K562 (cell line): ENCODE data around the gene MDM4. TPM values are rescaled to one million over a fixed set of nuclear protein-coding genes. Genes with fewer than 3 reads are reported as not detected.
A peak's percentile ranks its signal among the peaks of the same experiment; 100 is the strongest.

Experiments
- ADNP ChIP-seq: fragments of 200-800 bp; sonication (Bioruptor generic); IDR thresholded peaks from 2 replicates; pipeline ENCODE4 v1.6.1; 2016; ENCODE audit warnings: missing genetic modification characterization, missing compliant biosample characterization
- ARID1B ChIP-seq: fragments of 450-650 bp; IDR thresholded peaks from 2 replicates; pipeline ENCODE4 v1.6.1; 2016; ENCODE audit warnings: antibody characterized with exemption, mild to moderate bottlenecking, inconsistent platforms
- BRD9 ChIP-seq: fragments of 450-650 bp; IDR thresholded peaks from 2 replicates; pipeline ENCODE4 v1.6.1; 2018; ENCODE audit warnings: low read depth; ENCODE audit not compliant: partially characterized antibody
- CREBBP ChIP-seq: IDR thresholded peaks from one replicate; pipeline ENCODE4 v1.6.1; 2012; ENCODE audit warnings: low read depth, mild to moderate bottlenecking, control low read depth, inconsistent platforms, low read length
- DNMT1 ChIP-seq: fragments of 450-650 bp; IDR thresholded peaks from 2 replicates; pipeline ENCODE4 v1.6.1; 2016; ENCODE audit warnings: antibody characterized with exemption, mild to moderate bottlenecking
- E2F8 ChIP-seq: fragments of 450-650 bp; IDR thresholded peaks from 2 replicates; pipeline ENCODE4 v1.7.1; 2018; ENCODE audit warnings: mild to moderate bottlenecking, low read depth; ENCODE audit not compliant: partially characterized antibody
- FOXJ3 ChIP-seq: sonication (generic); formaldehyde crosslinking; IDR thresholded peaks from 2 replicates; pipeline ENCODE4 v1.4.0; 2020; ENCODE audit warnings: mild to moderate bottlenecking, missing genetic modification reagents
- HCFC1 ChIP-seq: IDR thresholded peaks from 2 replicates; pipeline ENCODE4 v1.6.1; 2012; ENCODE audit warnings: low read depth, low read length, improper control_type of control experiment
- HDAC2 ChIP-seq: fragments of 450-650 bp; IDR thresholded peaks from 2 replicates; pipeline ENCODE4 v1.6.1; 2016; ENCODE audit warnings: mild to moderate bottlenecking
- IFI16 ChIP-seq: fragments of 250-450 bp; sonication (Bioruptor Pico); IDR thresholded peaks from 2 replicates; pipeline ENCODE4 v2.1.2; 2022; ENCODE audit warnings: mild to moderate bottlenecking, inconsistent platforms
- ILF3 ChIP-seq: fragments of 450-650 bp; IDR thresholded peaks from 2 replicates; pipeline ENCODE4 v1.6.1; 2018; ENCODE audit warnings: antibody characterized with exemption, mild to moderate bottlenecking, moderate library complexity, borderline replicate concordance
- LCOR ChIP-seq: sonication (generic); formaldehyde crosslinking; IDR thresholded peaks from 2 replicates; pipeline ENCODE4 v1.8.0; 2022; ENCODE audit warnings: mild to moderate bottlenecking, missing genetic modification reagents
- NCOA1 ChIP-seq: fragments of 450-650 bp; IDR thresholded peaks from 2 replicates; pipeline ENCODE4 v1.6.1; 2016; ENCODE audit warnings: low read depth
- POLR3A ChIP-seq: IDR thresholded peaks from 2 replicates; pipeline ENCODE4 v1.6.1; 2011; ENCODE audit warnings: borderline replicate concordance, mild to moderate bottlenecking, moderate library complexity; ENCODE audit not compliant: insufficient read length, insufficient read depth; ENCODE audit errors: extremely low read depth
- RBM17 ChIP-seq: fragments of 200-400 bp; formaldehyde crosslinking; IDR thresholded peaks from 2 replicates; pipeline ENCODE4 v1.6.1; 2017; ENCODE audit warnings: low read depth, mild to moderate bottlenecking, low read length, borderline replicate concordance
- SMARCA4 ChIP-seq: fragments of 450-650 bp; IDR thresholded peaks from 2 replicates; pipeline ENCODE4 v1.6.1; 2016
- SNIP1 ChIP-seq: fragments of 450-650 bp; IDR thresholded peaks from 2 replicates; pipeline ENCODE4 v1.7.1; 2017; ENCODE audit warnings: low read depth, mild to moderate bottlenecking
- TFAM ChIP-seq: fragments of 250-450 bp; sonication (Bioruptor Pico); conservative IDR thresholded peaks from 2 replicates; pipeline ENCODE4 v1.5.0; 2021; ENCODE audit warnings: mild to moderate bottlenecking, moderate library complexity
- THAP12 ChIP-seq: fragments of 250-450 bp; sonication (Bioruptor Pico); IDR thresholded peaks from 2 replicates; pipeline ENCODE4 v1.9.0; 2021; ENCODE audit warnings: mild to moderate bottlenecking, inconsistent platforms
- ZFP30 ChIP-seq: fragments of 250-450 bp; sonication (Bioruptor Pico); IDR thresholded peaks from 2 replicates; pipeline ENCODE4 v1.8.0; 2022; ENCODE audit warnings: moderate library complexity, mild to moderate bottlenecking, inconsistent platforms, borderline replicate concordance
- ZKSCAN8 ChIP-seq: fragments of 200-800 bp; sonication (Bioruptor generic); IDR thresholded peaks from 2 replicates; pipeline ENCODE4 v1.6.1; 2016; ENCODE audit warnings: missing genetic modification characterization, missing compliant biosample characterization
- ZNF124 ChIP-seq: sonication (generic); formaldehyde crosslinking; IDR thresholded peaks from 2 replicates; pipeline ENCODE4 v1.8.1; 2022; ENCODE audit warnings: missing genetic modification reagents
- ZNF174 ChIP-seq: fragments of 250-450 bp; sonication (Bioruptor Pico); IDR thresholded peaks from 2 replicates; pipeline ENCODE4 v1.4.0; 2020; ENCODE audit warnings: mild to moderate bottlenecking
- ZNF3 ChIP-seq: fragments of 250-450 bp; sonication (Bioruptor Pico); IDR thresholded peaks from 2 replicates; pipeline ENCODE4 v1.5.0; 2021; ENCODE audit warnings: mild to moderate bottlenecking, moderate library complexity
- ZNF561 ChIP-seq: fragments of 450-650 bp; formaldehyde crosslinking; conservative IDR thresholded peaks from 2 replicates; pipeline ENCODE4 v1.4.0; 2020; ENCODE audit warnings: mild to moderate bottlenecking, moderate library complexity
- ZNF655 ChIP-seq: fragments of 250-450 bp; sonication (Bioruptor Pico); IDR thresholded peaks from 2 replicates; pipeline ENCODE4 v1.5.0; 2021
- ZNF699 ChIP-seq: fragments of 250-450 bp; sonication (Bioruptor Pico); IDR thresholded peaks from 2 replicates; pipeline ENCODE4 v1.8.0; 2021; ENCODE audit warnings: mild to moderate bottlenecking, moderate library complexity; ENCODE audit not compliant: insufficient replicate concordance
- polyA plus RNA-seq, 8 experiments: library from polyadenylated mRNA; depleted of rRNA in 4 of 8; stranded (reverse) in 5 of 8; unstranded in 3 of 8; fragments of >200 nt; fragmentation: Nextera tagmentation in 2 of 8; fragmentation: Illumina TruSeq in 1 of 8; extraction: Ambion mirVana in 2 of 8; extraction: Trizol in 1 of 8; gene quantifications; 2 replicates each; pipeline versions ENCODE4 v1.2.1 to v1.2.3, GENCODE V29; 2011 to 2014; ENCODE audit warnings: inconsistent platforms in 1 of 8, missing spikeins in 1 of 8
- total RNA-seq, 7 experiments: library from RNA; depleted of rRNA in 6 of 7; stranded (reverse); fragments of >200 nt in 6 of 7; fragmentation: Illumina TruSeq in 2 of 7; extraction: Trizol in 2 of 7; gene quantifications; 2 replicates each; pipeline versions ENCODE4 v1.2.1 to v1.2.3, GENCODE V29; 2011 to 2021; ENCODE audit warnings: low replicate concordance in 1 of 7

The MDM4 gene
- total and polyA plus RNA-seq, 9 of the 15 experiments (the other 6 are each of a cell fraction or from before 2014, with no cell fraction given): 3.3 to 61.7 (median 21.2) TPM

- no peak for TF ChIP-seq SNIP1
- TF ChIP-seq DNMT1: no peak
- no peak for TF ChIP-seq FOXJ3 (CRISPR knock-in tag)
- peak; percentile 20 for TF ChIP-seq E2F8
- no peak for TF ChIP-seq SMARCA4
- no peak for TF ChIP-seq NCOA1
- no peak for TF ChIP-seq THAP12 (CRISPR knock-in tag)
- no peak for TF ChIP-seq ZNF124
- peak; percentile 16 for TF ChIP-seq BRD9
- TF ChIP-seq CREBBP: no peak
- TF ChIP-seq LCOR (CRISPR knock-in tag): peak; percentile 81; the same call in 1 of the 2 replicates
- peak; percentile 15; the same call in 1 of the 2 replicates for TF ChIP-seq HDAC2
- no peak for TF ChIP-seq RBM17
- TF ChIP-seq ADNP (tag): peak; percentile 96
- no peak for TF ChIP-seq TFAM
- peak; percentile 87 for TF ChIP-seq POLR3A
- no peak for TF ChIP-seq IFI16 (CRISPR knock-in tag)
- TF ChIP-seq ZNF655 (CRISPR knock-in tag): no peak
- no peak for TF ChIP-seq ZNF699 (CRISPR knock-in tag)
- no peak for TF ChIP-seq ZNF174 (CRISPR knock-in tag)
- TF ChIP-seq ARID1B: no peak; the same call in 1 of the 2 replicates
- no peak for TF ChIP-seq ZNF561
- TF ChIP-seq HCFC1: peak; percentile 58
- no peak for TF ChIP-seq ZFP30 (CRISPR knock-in tag)
- TF ChIP-seq ZNF3 (CRISPR knock-in tag): no peak
- TF ChIP-seq ZKSCAN8 (CRISPR knock-in tag): 0 out of 2 replicates have a peak, but pooled peaks have one; percentile 52
- no peak; the same call in 1 of the 2 replicates for TF ChIP-seq ILF3
Measured at GRCh38 chr1:204506969-204507316, 9.3 kb upstream of the MDM4 start (continued).
